RPMI8226 (cell line): ENCODE results near the gene VPS26B.
A peak's percentile ranks its signal among the peaks of the same experiment; 100 is the strongest.
"Not testable (repeated sequence)": the region's sequence is repeated elsewhere in the genome, so short reads cannot be mapped to it uniquely, and the experiment has no call there.

Experiments
- DNase-seq: peaks from one replicate; pipeline ENCODE4 v3.0.0-alpha.2; 2015

The VPS26B gene

GRCh38 chr11:134223836-134224709, at the start of gene VPS26B, which contains the start of gene NCAPD3:
Gene VPS26B (plus strand): TSS chr11:134224671. CDS start chr11:134225123, 452 bp downstream.
Gene NCAPD3 (minus strand): TSS chr11:134223967. CDS start chr11:134223926, 41 bp downstream.
- DNase-seq = peak; percentile 95

GRCh38 chr11:134176284-134176683, 48.2 kb upstream of the VPS26B start:
- DNase-seq = no peak

GRCh38 chr11:134178032-134178674, 46.3 kb upstream of the VPS26B start:
- no peak for DNase-seq

GRCh38 chr11:134181707-134182106, 42.8 kb upstream of the VPS26B start:
- DNase-seq = no peak

GRCh38 chr11:134188092-134188491, 36.4 kb upstream of the VPS26B start:
- DNase-seq = not testable (repeated sequence)

GRCh38 chr11:134196756-134197155, 27.7 kb upstream of the VPS26B start:
- no peak for DNase-seq

- DNase-seq = no peak
Measured at GRCh38 chr11:134199531-134199930, 24.9 kb upstream of the VPS26B start.

GRCh38 chr11:134200688-134201087, 23.8 kb upstream of the VPS26B start:
- no peak for DNase-seq

- no peak for DNase-seq
Measured at GRCh38 chr11:134202661-134203060, 21.8 kb upstream of the VPS26B start.

- DNase-seq = no peak
Measured at GRCh38 chr11:134205729-134206128, 18.7 kb upstream of the VPS26B start.

- no peak for DNase-seq
Measured at GRCh38 chr11:134206185-134206584, 18.3 kb upstream of the VPS26B start.

GRCh38 chr11:134207538-134208239, 16.8 kb upstream of the VPS26B start:
- DNase-seq = peak; percentile 30

- no peak for DNase-seq
Measured at GRCh38 chr11:134215836-134216235, 8.6 kb upstream of the VPS26B start.

- DNase-seq = no peak
Measured at GRCh38 chr11:134216816-134217215, 7.7 kb upstream of the VPS26B start.

- DNase-seq = peak; percentile 3
Measured at GRCh38 chr11:134223121-134223520, 1.4 kb upstream of the VPS26B start.

GRCh38 chr11:134224710-134225664, 516 bp downstream of the VPS26B start:
- peak; percentile 69 for DNase-seq

- DNase-seq = no peak
Measured at GRCh38 chr11:134226806-134227325, 2.4 kb downstream of the VPS26B start.

GRCh38 chr11:134228625-134229024, 4.2 kb downstream of the VPS26B start:
- DNase-seq = no peak

GRCh38 chr11:134229126-134229790, 4.8 kb downstream of the VPS26B start:
- no peak for DNase-seq

GRCh38 chr11:134230339-134230738, 5.9 kb downstream of the VPS26B start:
- no peak for DNase-seq

- no peak for DNase-seq
Measured at GRCh38 chr11:134231958-134232659, 7.6 kb downstream of the VPS26B start.
